ENCODE data around the gene OXT. TPM values are rescaled to one million over a fixed set of nuclear protein-coding genes. Genes with fewer than 3 reads are reported as not detected.
"Not testable (repeated sequence)": the region's sequence is repeated elsewhere in the genome, so short reads cannot be mapped to it uniquely, and the experiment has no call there.

OXT gene
- total and polyA plus RNA-seq, 4 donors, result 2.2 to 6.3 TPM; not detected in 2

DNA sequence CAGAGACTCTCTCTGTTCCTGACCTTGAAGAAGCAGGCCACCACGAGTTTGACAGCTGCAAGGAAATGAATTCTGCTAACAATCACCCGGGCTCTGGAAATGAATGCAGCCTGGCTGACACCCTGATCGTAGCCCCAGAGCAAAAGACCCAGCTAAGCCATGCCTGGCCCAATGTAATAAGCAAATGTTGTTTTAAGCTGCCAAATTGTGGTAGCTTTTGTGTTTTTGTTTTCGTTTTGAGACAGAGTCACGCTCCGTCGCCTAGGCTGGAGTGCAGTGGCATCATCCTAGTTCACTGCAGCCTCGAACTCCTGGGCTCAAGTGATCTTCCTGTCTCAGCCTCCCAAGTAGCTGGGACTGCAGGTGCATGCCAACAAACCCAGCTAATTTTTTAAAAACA, 3.3 kb upstream of the OXT start:
- no peaks in the 10 kb centered on the region for H3K9me3 ChIP-seq (ENCODE audit: control insufficient read depth, low read length)
- ATAC-seq (ENCODE audit: low FRiP score), result no peak
- H3K36me3 ChIP-seq (ENCODE audit: control insufficient read depth in 1 of 2, insufficient read depth in 2 of 2, low read length in 1 of 2), result no peaks in the 10 kb centered on the region
- intact Hi-C loops (cut with DNase I), result no loop called here
- peak in 1 of 2 donors; percentile 44 for DNase-seq
- H3K4me1 ChIP-seq (ENCODE audit: control insufficient read depth in 1 of 2, insufficient read depth in 2 of 2, low read length in 2 of 2), result no peaks in the 10 kb centered on the region
- H3K27me3 ChIP-seq (ENCODE audit: control insufficient read depth in 1 of 2, insufficient read depth in 2 of 2, low read length in 1 of 2), result no peaks in the 10 kb centered on the region
- WGBS, 2 donors, result 69 to 75% methylated on average over 8 of the region's 8 CpGs
- H3K4me3 ChIP-seq (ENCODE audit: low read length in 2 of 2), result no peak overlapping the region
- no peak overlapping the region for H3K27ac ChIP-seq (ENCODE audit: low read depth in 1 of 2, low read length in 2 of 2)

DNA sequence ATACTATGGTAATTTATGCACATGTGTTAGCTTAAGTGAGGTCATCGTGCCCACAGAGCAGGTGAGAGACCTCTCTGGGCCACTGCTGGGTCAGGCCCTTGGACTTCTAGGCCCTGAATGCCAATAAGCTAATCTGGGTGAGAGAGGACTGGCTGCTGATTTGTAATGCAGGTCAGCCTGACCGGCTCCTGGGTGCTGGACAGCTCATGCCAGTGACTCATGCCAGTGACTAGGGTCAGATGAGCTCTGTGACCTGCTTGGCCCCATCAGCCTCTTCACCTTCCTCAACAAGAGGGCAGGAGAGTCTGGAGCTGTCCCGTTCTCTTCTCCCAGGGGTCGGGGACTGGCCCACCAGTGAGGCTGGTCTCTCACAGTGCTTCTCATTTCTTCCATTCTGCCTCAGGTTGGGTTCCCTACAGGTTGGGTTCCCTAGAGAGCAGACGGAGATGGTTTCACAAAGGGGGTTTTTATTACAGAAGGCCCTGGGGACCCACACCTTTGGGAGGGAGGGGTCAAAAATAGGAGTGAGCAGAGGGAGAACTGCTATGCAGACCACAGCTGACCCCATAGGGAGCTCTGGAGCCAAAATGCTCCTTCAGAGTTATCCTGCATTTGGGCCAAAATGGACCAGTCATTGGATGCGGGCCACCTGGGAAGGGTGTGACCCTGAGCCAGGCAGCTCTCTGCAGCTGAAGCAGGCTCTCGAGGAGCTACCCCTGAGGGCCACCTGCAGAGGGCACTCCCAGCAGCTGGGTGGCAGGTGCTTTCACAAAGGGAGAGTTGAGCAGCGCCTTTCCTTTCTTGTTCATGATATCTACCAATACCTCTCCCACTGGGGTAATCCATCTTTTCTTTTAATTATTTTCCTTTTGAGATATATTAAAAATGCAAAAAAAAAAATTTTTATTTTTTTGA, 2.2 kb upstream of the OXT start:
- no peaks in the 10 kb centered on the region for H3K36me3 ChIP-seq (ENCODE audit: control insufficient read depth in 1 of 2, insufficient read depth in 2 of 2, low read length in 1 of 2)
- ATAC-seq (ENCODE audit: low FRiP score) (no peak), DNase-seq (peak in 1 of 2 donors; percentile 63)
- H3K27ac ChIP-seq (ENCODE audit: low read depth in 1 of 2, low read length in 2 of 2), result no peak overlapping the region
- no peaks in the 10 kb centered on the region for H3K4me1 ChIP-seq (ENCODE audit: control insufficient read depth in 1 of 2, insufficient read depth in 2 of 2, low read length in 2 of 2)
- 90 to 91% methylated on average over 8 of the region's 8 CpGs for WGBS, 2 donors
- no peaks in the 10 kb centered on the region for H3K27me3 ChIP-seq (ENCODE audit: control insufficient read depth in 1 of 2, insufficient read depth in 2 of 2, low read length in 1 of 2)
- H3K9me3 ChIP-seq (ENCODE audit: control insufficient read depth, low read length), result no peaks in the 10 kb centered on the region
- intact Hi-C loops (cut with DNase I), result no loop called here
- H3K4me3 ChIP-seq (ENCODE audit: low read length in 2 of 2), result no peak overlapping the region

DNA sequence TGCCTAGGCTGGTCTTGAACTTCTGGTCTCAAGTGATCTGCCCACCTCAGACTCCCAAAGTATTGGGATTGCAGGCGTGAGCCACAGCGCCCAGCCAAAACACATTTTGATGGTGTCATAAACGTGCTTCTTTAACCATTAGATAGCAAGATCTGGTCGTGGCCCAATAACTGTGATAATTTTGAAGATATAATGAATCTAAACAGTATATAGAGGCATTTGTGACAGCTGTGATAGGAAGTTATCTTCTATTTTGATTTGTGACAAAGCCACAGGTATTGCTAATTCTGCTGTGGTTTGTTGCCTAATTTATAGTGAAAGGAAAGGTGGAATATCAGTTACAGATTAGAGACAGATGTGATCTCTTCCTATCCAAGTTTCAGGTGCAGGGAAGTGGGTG, 695 bp upstream of the OXT start:
- no peak overlapping the region for H3K27ac ChIP-seq (ENCODE audit: low read depth in 1 of 2, low read length in 2 of 2)
- ATAC-seq (ENCODE audit: low FRiP score), result no peak
- no peaks in the 10 kb centered on the region for H3K36me3 ChIP-seq (ENCODE audit: control insufficient read depth in 1 of 2, insufficient read depth in 2 of 2, low read length in 1 of 2)
- DNase-seq, result peak in 1 of 2 donors; percentile 9
- no peaks in the 10 kb centered on the region for H3K9me3 ChIP-seq (ENCODE audit: control insufficient read depth, low read length)
- intact Hi-C loops (cut with DNase I), result no loop called here
- H3K4me1 ChIP-seq (ENCODE audit: control insufficient read depth in 1 of 2, insufficient read depth in 2 of 2, low read length in 2 of 2), result no peaks in the 10 kb centered on the region
- WGBS, 2 donors, result 93 to 95% methylated on average over 4 of the region's 4 CpGs
- H3K4me3 ChIP-seq (ENCODE audit: low read length in 2 of 2), result no peak overlapping the region
- no peaks in the 10 kb centered on the region for H3K27me3 ChIP-seq (ENCODE audit: control insufficient read depth in 1 of 2, insufficient read depth in 2 of 2, low read length in 1 of 2)

DNA sequence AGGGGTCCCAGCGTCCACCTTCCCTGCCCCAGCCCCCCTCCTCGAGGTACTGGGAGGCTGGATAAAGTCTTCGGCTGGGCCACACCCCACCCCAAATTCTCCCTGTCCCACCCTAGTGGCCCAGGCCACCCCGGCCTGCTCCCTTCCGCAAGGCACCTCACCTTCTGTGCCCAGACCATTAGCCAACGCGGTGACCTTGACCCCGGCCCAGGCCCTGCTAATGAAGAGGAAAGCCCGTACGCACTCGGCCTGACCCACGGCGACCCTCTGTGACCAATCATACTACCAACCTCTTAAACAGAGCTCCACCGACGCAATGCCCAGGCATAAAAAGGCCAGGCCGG, 182 bp upstream of the OXT start:
- Histone ChIP-seq H3K4me3 (ENCODE audit: low read length in 2 of 2) (no peak overlapping the region), H3K9me3 (ENCODE audit: control insufficient read depth, low read length) (no peaks in the 10 kb centered on the region), H3K4me1 (ENCODE audit: control insufficient read depth in 1 of 2, insufficient read depth in 2 of 2, low read length in 2 of 2) (no peaks in the 10 kb centered on the region), H3K27ac (ENCODE audit: low read depth in 1 of 2, low read length in 2 of 2) (no peak overlapping the region), H3K36me3 (ENCODE audit: control insufficient read depth in 1 of 2, insufficient read depth in 2 of 2, low read length in 1 of 2) (no peaks in the 10 kb centered on the region), H3K27me3 (ENCODE audit: control insufficient read depth in 1 of 2, insufficient read depth in 2 of 2, low read length in 1 of 2) (no peaks in the 10 kb centered on the region)
- ATAC-seq (ENCODE audit: low FRiP score) (peak; percentile 15), DNase-seq (no peak)
- WGBS, 2 donors, result 81 to 84% methylated on average over 15 to 16 of the region's 16 CpGs
- intact Hi-C loops (cut with DNase I), result no loop called here

DNA sequence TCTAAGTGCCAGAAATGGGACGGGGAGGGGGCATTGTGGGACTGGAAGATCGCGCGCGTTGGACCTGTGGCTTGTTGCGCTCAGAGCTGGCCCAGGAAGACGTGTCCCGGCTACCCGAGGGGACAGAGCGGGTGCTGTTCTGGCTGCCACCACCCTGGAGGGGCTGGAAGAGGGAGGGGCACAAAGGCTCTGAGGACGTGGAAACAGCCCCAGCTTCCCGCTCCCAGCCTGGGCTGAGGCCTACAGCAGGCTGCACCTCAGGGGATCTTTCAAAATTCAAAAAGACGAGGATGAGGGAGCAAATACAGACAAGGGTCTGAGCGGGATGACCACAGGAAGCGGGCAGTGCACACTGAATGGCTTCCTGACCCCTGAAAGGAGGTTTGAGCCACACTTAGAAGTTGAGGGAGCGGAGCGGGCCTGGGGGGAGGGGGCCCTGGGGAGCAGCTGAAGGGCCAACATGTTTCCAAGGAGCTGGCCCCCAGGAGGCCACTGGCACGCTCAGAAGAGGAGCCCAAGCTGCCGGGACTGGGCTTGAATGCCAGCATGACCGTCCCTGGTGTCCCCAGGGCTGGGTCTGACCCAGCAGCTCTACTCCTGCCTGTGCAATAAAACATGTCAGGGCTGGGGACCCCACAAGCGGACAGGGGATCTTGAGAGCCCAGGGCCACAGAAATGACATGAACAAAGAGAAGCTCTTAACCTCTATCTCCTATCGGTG, 1.3 kb downstream of the OXT start:
- peak in 1 of 2 donors; percentile 63 for DNase-seq
- Histone ChIP-seq H3K27ac (ENCODE audit: low read depth in 1 of 2, low read length in 2 of 2) (no peak overlapping the region), H3K27me3 (ENCODE audit: control insufficient read depth in 1 of 2, insufficient read depth in 2 of 2, low read length in 1 of 2) (no peaks in the 10 kb centered on the region), H3K36me3 (ENCODE audit: control insufficient read depth in 1 of 2, insufficient read depth in 2 of 2, low read length in 1 of 2) (no peaks in the 10 kb centered on the region), H3K9me3 (ENCODE audit: control insufficient read depth, low read length) (no peaks in the 10 kb centered on the region), H3K4me1 (ENCODE audit: control insufficient read depth in 1 of 2, insufficient read depth in 2 of 2, low read length in 2 of 2) (no peaks in the 10 kb centered on the region), H3K4me3 (ENCODE audit: low read length in 2 of 2) (no peak overlapping the region)
- WGBS, 2 donors, result 78 to 79% methylated on average over 22 of the region's 22 CpGs
- ATAC-seq (ENCODE audit: low FRiP score), result no peak
- intact Hi-C loops (cut with DNase I), result no loop called here

DNA sequence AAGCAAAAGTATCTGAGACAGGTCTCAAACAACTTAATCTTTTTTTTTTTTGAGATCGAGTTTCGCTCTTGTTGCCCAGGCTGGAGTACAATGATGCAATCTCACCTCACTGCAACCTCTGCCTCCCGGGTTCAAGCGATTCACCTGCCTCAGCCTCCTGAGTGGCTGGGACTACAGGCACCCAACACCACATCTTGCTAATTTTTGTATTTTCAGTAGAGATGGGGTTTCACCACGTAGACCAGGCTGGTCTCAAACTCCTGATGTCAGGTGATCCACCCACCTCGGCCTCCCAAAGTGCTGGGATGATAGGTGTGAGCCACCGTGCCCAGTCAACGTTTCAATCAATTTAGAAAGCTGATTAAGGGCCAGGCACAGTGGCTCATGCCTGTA, 1.8 kb downstream of the OXT start:
- H3K9me3 ChIP-seq (ENCODE audit: control insufficient read depth, low read length); intact Hi-C loops (cut with DNase I); ATAC-seq (ENCODE audit: low FRiP score): not testable (repeated sequence)

DNA sequence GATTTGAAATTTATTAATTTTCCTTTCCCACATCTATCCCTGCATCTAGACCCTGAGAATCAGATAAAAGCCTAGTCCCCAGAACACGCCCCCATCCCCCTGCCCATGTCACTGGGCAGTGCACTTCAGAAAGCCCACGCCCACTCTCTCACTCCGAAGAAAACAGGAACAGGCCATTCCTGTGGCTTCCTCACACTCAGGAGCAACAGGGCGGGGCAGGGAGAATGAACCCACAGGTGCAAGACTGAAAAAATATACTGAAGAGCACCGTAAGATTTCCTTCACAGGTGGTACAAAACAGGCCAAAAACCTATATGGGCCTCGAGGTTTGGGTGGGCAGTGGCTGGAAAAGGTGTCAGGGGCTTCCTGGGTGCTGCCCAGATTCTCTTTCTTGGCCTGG, 3.4 kb downstream of the OXT start:
- DNase-seq (peak in 1 of 2 donors; percentile 44), ATAC-seq (ENCODE audit: low FRiP score) (no peak)
- no peaks in the 10 kb centered on the region for H3K27me3 ChIP-seq (ENCODE audit: control insufficient read depth in 1 of 2, insufficient read depth in 2 of 2, low read length in 1 of 2)
- H3K9me3 ChIP-seq (ENCODE audit: control insufficient read depth, low read length), result no peaks in the 10 kb centered on the region
- intact Hi-C loops (cut with DNase I), result no loop called here
- 88 to 94% methylated on average over 6 of the region's 6 CpGs for WGBS, 2 donors
- no peak overlapping the region for H3K4me3 ChIP-seq (ENCODE audit: low read length in 2 of 2)
- H3K4me1 ChIP-seq (ENCODE audit: control insufficient read depth in 1 of 2, insufficient read depth in 2 of 2, low read length in 2 of 2), result no peaks in the 10 kb centered on the region
- H3K27ac ChIP-seq (ENCODE audit: low read depth in 1 of 2, low read length in 2 of 2), result no peak overlapping the region
- no peaks in the 10 kb centered on the region for H3K36me3 ChIP-seq (ENCODE audit: control insufficient read depth in 1 of 2, insufficient read depth in 2 of 2, low read length in 1 of 2)

More for the DNA sequence above, 1.8 kb downstream of the OXT start:
- not testable (repeated sequence) for H3K27me3 ChIP-seq (ENCODE audit: control insufficient read depth in 1 of 2, insufficient read depth in 2 of 2, low read length in 1 of 2); H3K4me1 ChIP-seq (ENCODE audit: control insufficient read depth in 1 of 2, insufficient read depth in 2 of 2, low read length in 2 of 2); H3K27ac ChIP-seq (ENCODE audit: low read depth in 1 of 2, low read length in 2 of 2); H3K36me3 ChIP-seq (ENCODE audit: control insufficient read depth in 1 of 2, insufficient read depth in 2 of 2, low read length in 1 of 2); H3K4me3 ChIP-seq (ENCODE audit: low read length in 2 of 2)
- DNase-seq, result peak in 1 of 2 donors; percentile 7
- WGBS, 2 donors, result 95 to 96% methylated on average over 8 of the region's 8 CpGs

DNA sequence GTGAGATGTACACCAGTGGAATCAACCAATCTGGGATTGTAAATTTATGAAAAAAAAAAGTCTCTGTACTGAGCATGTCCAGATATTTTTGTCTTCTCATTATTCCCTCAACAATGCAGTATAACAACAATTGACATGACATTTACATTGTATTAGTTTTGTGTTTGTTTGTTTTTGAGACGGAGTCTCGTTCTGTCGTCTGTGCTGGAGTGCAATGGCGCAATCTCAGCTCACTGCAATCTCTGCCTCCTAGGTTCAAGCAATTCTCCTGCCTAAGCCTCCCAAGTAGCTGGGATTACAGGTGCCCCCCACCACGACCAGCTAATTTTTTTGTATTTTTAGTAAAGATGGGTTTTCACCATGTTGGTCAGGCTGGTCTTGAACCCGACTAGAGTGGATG, 3.9 kb downstream of the OXT start:
- H3K4me3 ChIP-seq (ENCODE audit: low read length in 2 of 2); DNase-seq; H3K36me3 ChIP-seq (ENCODE audit: control insufficient read depth in 1 of 2, insufficient read depth in 2 of 2, low read length in 1 of 2); intact Hi-C loops (cut with DNase I); H3K9me3 ChIP-seq (ENCODE audit: control insufficient read depth, low read length); H3K27ac ChIP-seq (ENCODE audit: low read depth in 1 of 2, low read length in 2 of 2); ATAC-seq (ENCODE audit: low FRiP score); H3K27me3 ChIP-seq (ENCODE audit: control insufficient read depth in 1 of 2, insufficient read depth in 2 of 2, low read length in 1 of 2); H3K4me1 ChIP-seq (ENCODE audit: control insufficient read depth in 1 of 2, insufficient read depth in 2 of 2, low read length in 2 of 2): not testable (repeated sequence)
- 79 to 92% methylated on average over 6 of the region's 6 CpGs for WGBS, 2 donors
